Measurements from ENCODE around the gene ALKBH4.

ALKBH4 gene

GRCh38 chr7:102439963-102440795, 24.5 kb downstream of the ALKBH4 start:
- Histone ChIP-seq H3K36me3 (ENCODE audit: control insufficient read depth, insufficient read depth, low read length) (peaks cover 8% of the 10 kb centered on the region; the same call in 1 of the 2 replicates), H3K27me3 (ENCODE audit: control insufficient read depth, insufficient read depth, low read length) (no peaks in the 10 kb centered on the region), H3K27ac (ENCODE audit: low read length) (no peak overlapping the region), H3K9me3 (ENCODE audit: control insufficient read depth, insufficient read depth, low read length) (no peaks in the 10 kb centered on the region), H3K4me3 (ENCODE audit: low read length) (no peak overlapping the region), H3K4me1 (ENCODE audit: control insufficient read depth, insufficient read depth, low read length) (no peaks in the 10 kb centered on the region)
- WGBS (ENCODE audit: insufficient coverage, insufficient read length): no CpG with 5 or more reads among the region's 17 CpGs
- no peak for DNase-seq (ENCODE audit: low read depth, low spot score)

GRCh38 chr7:102436118-102436517, 28.5 kb downstream of the ALKBH4 start:
- Histone ChIP-seq H3K9me3 (ENCODE audit: control insufficient read depth, insufficient read depth, low read length) (no peaks in the 10 kb centered on the region), H3K27me3 (ENCODE audit: control insufficient read depth, insufficient read depth, low read length) (no peaks in the 10 kb centered on the region), H3K36me3 (ENCODE audit: control insufficient read depth, insufficient read depth, low read length) (peaks cover 8% of the 10 kb centered on the region; the same call in 1 of the 2 replicates), H3K4me3 (ENCODE audit: low read length) (no peak overlapping the region), H3K4me1 (ENCODE audit: control insufficient read depth, insufficient read depth, low read length) (peaks cover 6% of the 10 kb centered on the region; the same call in 1 of the 2 replicates), H3K27ac (ENCODE audit: low read length) (no peak overlapping the region)
- no CpG with 5 or more reads among the region's 10 CpGs for WGBS (ENCODE audit: insufficient coverage, insufficient read length)
- no peak for DNase-seq (ENCODE audit: low read depth, low spot score)

GRCh38 chr7:102434039-102434486, 30.6 kb downstream of the ALKBH4 start:
- no peak for DNase-seq (ENCODE audit: low read depth, low spot score)
- Histone ChIP-seq H3K4me3 (ENCODE audit: low read length) (peak overlapping the region; percentile 98; the same call in 1 of the 2 replicates), H3K4me1 (ENCODE audit: control insufficient read depth, insufficient read depth, low read length) (peaks cover 8% of the 10 kb centered on the region; the same call in 1 of the 2 replicates), H3K36me3 (ENCODE audit: control insufficient read depth, insufficient read depth, low read length) (peaks cover 7% of the 10 kb centered on the region; the same call in 1 of the 2 replicates), H3K27me3 (ENCODE audit: control insufficient read depth, insufficient read depth, low read length) (no peaks in the 10 kb centered on the region), H3K27ac (ENCODE audit: low read length) (no peak overlapping the region), H3K9me3 (ENCODE audit: control insufficient read depth, insufficient read depth, low read length) (no peaks in the 10 kb centered on the region)
- no CpG with 5 or more reads among the region's 9 CpGs for WGBS (ENCODE audit: insufficient coverage, insufficient read length)

GRCh38 chr7:102433219-102434038, 31.2 kb downstream of the ALKBH4 start, which contains the start of gene ORAI2:
ORAI2 (plus strand) TSS chr7:102433575; CDS start chr7:102438957, 5,382 bp downstream.
- H3K4me1 ChIP-seq (ENCODE audit: control insufficient read depth, insufficient read depth, low read length): peaks cover 8% of the 10 kb centered on the region; the same call in 1 of the 2 replicates
- no peak within 1 kb of the TSS for H3K27ac ChIP-seq (ENCODE audit: low read length)
- no CpG with 5 or more reads among the region's 90 CpGs for WGBS (ENCODE audit: insufficient coverage, insufficient read length)
- DNase-seq (ENCODE audit: low read depth, low spot score): no peak
- H3K36me3 ChIP-seq (ENCODE audit: control insufficient read depth, insufficient read depth, low read length): peaks cover 4% of the 10 kb centered on the region; the same call in 1 of the 2 replicates
- peak within 1 kb of the TSS; percentile 98 for H3K4me3 ChIP-seq (ENCODE audit: low read length)
- H3K9me3 ChIP-seq (ENCODE audit: control insufficient read depth, insufficient read depth, low read length): no peaks in the 10 kb centered on the region
- no peaks in the 10 kb centered on the region for H3K27me3 ChIP-seq (ENCODE audit: control insufficient read depth, insufficient read depth, low read length)

GRCh38 chr7:102432442-102433218, 32.0 kb downstream of the ALKBH4 start:
- H3K4me3 ChIP-seq (ENCODE audit: low read length): peak overlapping the region; percentile 98; the same call in 1 of the 2 replicates
- no peaks in the 10 kb centered on the region for H3K27me3 ChIP-seq (ENCODE audit: control insufficient read depth, insufficient read depth, low read length)
- DNase-seq (ENCODE audit: low read depth, low spot score): no peak
- peaks cover 8% of the 10 kb centered on the region; the same call in 1 of the 2 replicates for H3K4me1 ChIP-seq (ENCODE audit: control insufficient read depth, insufficient read depth, low read length)
- no peaks in the 10 kb centered on the region for H3K9me3 ChIP-seq (ENCODE audit: control insufficient read depth, insufficient read depth, low read length)
- peaks cover 4% of the 10 kb centered on the region; the same call in 1 of the 2 replicates for H3K36me3 ChIP-seq (ENCODE audit: control insufficient read depth, insufficient read depth, low read length)
- H3K27ac ChIP-seq (ENCODE audit: low read length): no peak overlapping the region
- no CpG with 5 or more reads among the region's 27 CpGs for WGBS (ENCODE audit: insufficient coverage, insufficient read length)

GRCh38 chr7:102431617-102432298, 32.9 kb downstream of the ALKBH4 start:
- Histone ChIP-seq H3K27ac (ENCODE audit: low read length) (no peak overlapping the region), H3K4me1 (ENCODE audit: control insufficient read depth, insufficient read depth, low read length) (peaks cover 8% of the 10 kb centered on the region; the same call in 1 of the 2 replicates), H3K27me3 (ENCODE audit: control insufficient read depth, insufficient read depth, low read length) (no peaks in the 10 kb centered on the region), H3K36me3 (ENCODE audit: control insufficient read depth, insufficient read depth, low read length) (peaks cover 5% of the 10 kb centered on the region), H3K9me3 (ENCODE audit: control insufficient read depth, insufficient read depth, low read length) (no peaks in the 10 kb centered on the region), H3K4me3 (ENCODE audit: low read length) (no peak overlapping the region)
- WGBS (ENCODE audit: insufficient coverage, insufficient read length): no CpG with 5 or more reads among the region's 17 CpGs
- no peak for DNase-seq (ENCODE audit: low read depth, low spot score)

- Histone ChIP-seq H3K4me1 (ENCODE audit: control insufficient read depth, insufficient read depth, low read length) (peaks cover 4% of the 10 kb centered on the region; the same call in 1 of the 2 replicates), H3K27me3 (ENCODE audit: control insufficient read depth, insufficient read depth, low read length) (no peaks in the 10 kb centered on the region), H3K9me3 (ENCODE audit: control insufficient read depth, insufficient read depth, low read length) (no peaks in the 10 kb centered on the region), H3K36me3 (ENCODE audit: control insufficient read depth, insufficient read depth, low read length) (peaks cover 16% of the 10 kb centered on the region), H3K4me3 (ENCODE audit: low read length) (no peak overlapping the region), H3K27ac (ENCODE audit: low read length) (no peak overlapping the region)
- DNase-seq (ENCODE audit: low read depth, low spot score): no peak
- no CpG with 5 or more reads among the region's 10 CpGs for WGBS (ENCODE audit: insufficient coverage, insufficient read length)
Measured at GRCh38 chr7:102429141-102429899, 35.3 kb downstream of the ALKBH4 start.

GRCh38 chr7:102427019-102427405, 37.7 kb downstream of the ALKBH4 start:
- Histone ChIP-seq H3K36me3 (ENCODE audit: control insufficient read depth, insufficient read depth, low read length) (peaks cover 17% of the 10 kb centered on the region), H3K4me3 (ENCODE audit: low read length) (no peak overlapping the region), H3K27ac (ENCODE audit: low read length) (no peak overlapping the region), H3K9me3 (ENCODE audit: control insufficient read depth, insufficient read depth, low read length) (no peaks in the 10 kb centered on the region), H3K27me3 (ENCODE audit: control insufficient read depth, insufficient read depth, low read length) (no peaks in the 10 kb centered on the region), H3K4me1 (ENCODE audit: control insufficient read depth, insufficient read depth, low read length) (peaks cover 3% of the 10 kb centered on the region; the same call in 1 of the 2 replicates)
- no peak for DNase-seq (ENCODE audit: low read depth, low spot score)
- WGBS (ENCODE audit: insufficient coverage, insufficient read length): no CpG with 5 or more reads among the region's 5 CpGs

Data from iPS DF 6.9 (cell line).